ENCODE data around the gene SCAMP2. TPM values are rescaled to one million over a fixed set of nuclear protein-coding genes. Genes with fewer than 3 reads are reported as not detected.

Gene SCAMP2
- polyA plus RNA-seq, 1 donor from 2014 or later = 157 TPM

- no peaks in the 10 kb centered on the region for H3K27me3 Mint-ChIP-seq
- H3K9me3 Mint-ChIP-seq = peaks cover 0 to 2% (median 0%) of the 10 kb centered on the region in 3 donors
- peaks cover 29 to 53% (median 50%) of the 10 kb centered on the region in 3 donors for H3K4me1 Mint-ChIP-seq
- peaks cover 6% of the 10 kb centered on the region for H3K36me3 Mint-ChIP-seq
- peak overlapping the region in 2 of 3 donors; percentile 16 to 50 for H3K27ac Mint-ChIP-seq
- no peak overlapping the region for H3K4me3 Mint-ChIP-seq
Observed at GRCh38 chr15:74863239-74864056, 9.7 kb downstream of the SCAMP2 start.

DNA sequence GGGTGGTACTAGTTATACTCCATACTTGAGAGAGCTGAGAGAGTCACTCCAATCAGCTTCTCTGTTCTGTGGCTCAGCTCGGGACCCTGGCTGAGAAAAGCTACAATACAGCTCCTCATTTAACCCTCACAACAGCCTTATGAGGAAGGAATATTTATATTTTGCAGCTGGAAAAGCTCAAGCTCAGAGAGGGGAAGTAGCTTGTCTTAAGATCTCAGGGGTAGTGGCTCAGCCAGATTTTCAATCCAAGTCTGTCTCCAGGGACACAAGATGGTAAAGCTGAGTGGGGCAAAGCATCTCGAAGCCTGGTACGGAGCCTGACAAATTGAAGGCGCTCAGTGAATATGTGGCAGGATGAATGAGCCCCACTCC is 14.8 kb downstream of the SCAMP2 start:
- H3K36me3 Mint-ChIP-seq = peaks cover 2% of the 10 kb centered on the region
- H3K4me3 Mint-ChIP-seq = peak overlapping the region; percentile 44 to 90 (median 66)
- no peaks in the 10 kb centered on the region for H3K27me3 Mint-ChIP-seq
- no peaks in the 10 kb centered on the region for H3K9me3 Mint-ChIP-seq
- H3K27ac Mint-ChIP-seq = peak overlapping the region; percentile 33 to 95 (median 84)
- peaks cover 30 to 41% (median 37%) of the 10 kb centered on the region in 3 donors for H3K4me1 Mint-ChIP-seq

GRCh38 chr15:74857671-74858368 is 15.3 kb downstream of the SCAMP2 start:
- H3K4me3 Mint-ChIP-seq = peak overlapping the region; percentile 13 to 90 (median 66)
- peaks cover 30 to 41% (median 37%) of the 10 kb centered on the region in 3 donors for H3K4me1 Mint-ChIP-seq
- H3K36me3 Mint-ChIP-seq = peaks cover 2% of the 10 kb centered on the region
- no peaks in the 10 kb centered on the region for H3K9me3 Mint-ChIP-seq
- no peaks in the 10 kb centered on the region for H3K27me3 Mint-ChIP-seq
- peak overlapping the region; percentile 33 to 95 (median 84) for H3K27ac Mint-ChIP-seq

- Mint-ChIP-seq H3K4me3 (peak overlapping the region in 3 of 4 donors; percentile 7 to 90 (median 81)), H3K4me1 (peaks cover 30 to 41% (median 37%) of the 10 kb centered on the region in 3 donors)
Observed at GRCh38 chr15:74857082-74857655, 16.0 kb downstream of the SCAMP2 start.

DNA sequence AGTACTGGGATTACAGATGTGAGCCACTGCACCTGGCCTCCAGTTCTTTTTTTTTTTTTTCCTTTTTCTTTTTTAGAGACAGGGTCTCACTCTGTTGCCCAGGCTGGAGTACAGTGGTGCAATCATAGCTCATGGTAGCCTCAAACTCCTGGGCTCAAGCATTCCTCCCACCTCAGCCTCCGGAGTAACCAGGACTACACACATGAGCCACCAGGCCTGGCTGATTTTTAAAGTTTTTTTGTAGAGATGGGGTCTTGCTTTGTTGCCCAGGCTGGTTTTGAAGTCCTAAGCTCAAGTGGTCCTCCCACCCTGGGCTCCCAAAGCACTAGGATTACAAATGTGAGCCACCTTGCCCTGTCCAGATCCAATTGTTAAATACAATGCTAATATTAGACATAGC is 16.6 kb downstream of the SCAMP2 start:
- H3K4me1 Mint-ChIP-seq = peaks cover 30 to 41% (median 37%) of the 10 kb centered on the region in 3 donors
- H3K36me3 Mint-ChIP-seq = peaks cover 2% of the 10 kb centered on the region
- H3K27ac Mint-ChIP-seq = peak overlapping the region; percentile 33 to 95 (median 82)
- H3K4me3 Mint-ChIP-seq = peak overlapping the region in 1 of 4 donors; percentile 7
- H3K27me3 Mint-ChIP-seq = no peaks in the 10 kb centered on the region
- no peaks in the 10 kb centered on the region for H3K9me3 Mint-ChIP-seq

More at GRCh38 chr15:74857082-74857655, 16.0 kb downstream of the SCAMP2 start:
- Mint-ChIP-seq H3K9me3 (no peaks in the 10 kb centered on the region), H3K27me3 (no peaks in the 10 kb centered on the region), H3K36me3 (peaks cover 2% of the 10 kb centered on the region), H3K27ac (peak overlapping the region; percentile 33 to 95 (median 82))

DNA sequence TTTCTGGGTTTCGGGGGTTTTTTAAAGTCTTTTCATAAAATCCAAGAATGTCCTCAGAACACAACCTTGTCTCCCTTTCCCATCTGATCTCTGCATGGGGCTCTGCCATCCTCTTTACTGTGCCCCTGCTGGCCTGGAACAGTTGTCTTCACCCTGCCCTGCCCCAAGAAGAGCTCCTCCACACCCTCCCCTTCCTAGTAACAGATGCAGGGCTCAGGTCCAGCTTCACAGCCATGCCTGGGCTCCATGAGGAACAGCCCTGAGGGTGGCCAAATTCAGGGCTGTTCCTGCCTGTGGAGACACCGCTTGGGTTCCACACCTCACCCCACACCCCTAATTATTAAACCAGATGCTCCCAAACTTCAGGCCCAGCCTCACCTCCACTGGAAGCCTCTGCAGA is 17.3 kb downstream of the SCAMP2 start:
- Mint-ChIP-seq H3K27ac (peak overlapping the region in 2 of 3 donors; percentile 42 to 59), H3K27me3 (no peaks in the 10 kb centered on the region), H3K4me3 (peak overlapping the region in 1 of 4 donors; percentile 28), H3K36me3 (peaks cover 2% of the 10 kb centered on the region), H3K4me1 (peaks cover 30 to 39% (median 35%) of the 10 kb centered on the region in 3 donors), H3K9me3 (no peaks in the 10 kb centered on the region)

- no peaks in the 10 kb centered on the region for H3K27me3 Mint-ChIP-seq
- peak overlapping the region in 1 of 3 donors; percentile 67 for H3K27ac Mint-ChIP-seq
Observed at GRCh38 chr15:74854453-74855022, 18.6 kb downstream of the SCAMP2 start.

DNA sequence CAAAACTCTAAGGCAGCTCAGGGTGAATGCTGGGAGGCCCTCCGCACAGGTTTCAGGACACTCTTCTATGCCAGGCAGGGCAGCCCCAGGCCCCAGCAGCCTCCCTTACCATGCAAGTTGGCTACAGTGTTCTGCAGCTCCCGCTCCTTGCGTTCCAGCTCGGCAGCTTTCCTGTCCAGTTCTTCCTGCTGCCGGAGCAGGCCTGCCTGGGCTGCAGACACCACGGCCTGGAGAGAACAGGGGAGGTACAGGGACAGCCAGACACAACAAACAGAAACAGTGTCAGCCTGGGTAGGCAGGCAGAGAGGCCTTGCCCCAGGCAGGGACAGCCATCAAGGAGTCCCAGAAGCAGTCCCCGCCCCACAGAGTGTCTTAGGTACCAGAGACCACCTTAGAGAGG is 21.2 kb downstream of the SCAMP2 start:
- H3K4me3 Mint-ChIP-seq = no peak overlapping the region
- peak overlapping the region in 1 of 3 donors; percentile 77 for H3K27ac Mint-ChIP-seq
- H3K27me3 Mint-ChIP-seq = no peaks in the 10 kb centered on the region
- no peaks in the 10 kb centered on the region for H3K9me3 Mint-ChIP-seq
- peaks cover 8 to 11% (median 10%) of the 10 kb centered on the region in 3 donors for H3K4me1 Mint-ChIP-seq
- H3K36me3 Mint-ChIP-seq = no peaks in the 10 kb centered on the region

More at GRCh38 chr15:74854453-74855022, 18.6 kb downstream of the SCAMP2 start:
- Mint-ChIP-seq H3K4me3 (peak overlapping the region in 1 of 4 donors; percentile 68), H3K9me3 (no peaks in the 10 kb centered on the region), H3K36me3 (peaks cover 2% of the 10 kb centered on the region), H3K4me1 (peaks cover 30 to 35% (median 31%) of the 10 kb centered on the region in 3 donors)

GRCh38 chr15:74850393-74850792 is 22.8 kb downstream of the SCAMP2 start:
- no peaks in the 10 kb centered on the region for H3K27me3 Mint-ChIP-seq
- no peak overlapping the region for H3K4me3 Mint-ChIP-seq
- H3K4me1 Mint-ChIP-seq = peaks cover 3 to 7% (median 6%) of the 10 kb centered on the region in 3 donors
- H3K9me3 Mint-ChIP-seq = no peaks in the 10 kb centered on the region
- no peak overlapping the region for H3K27ac Mint-ChIP-seq
- no peaks in the 10 kb centered on the region for H3K36me3 Mint-ChIP-seq

DNA sequence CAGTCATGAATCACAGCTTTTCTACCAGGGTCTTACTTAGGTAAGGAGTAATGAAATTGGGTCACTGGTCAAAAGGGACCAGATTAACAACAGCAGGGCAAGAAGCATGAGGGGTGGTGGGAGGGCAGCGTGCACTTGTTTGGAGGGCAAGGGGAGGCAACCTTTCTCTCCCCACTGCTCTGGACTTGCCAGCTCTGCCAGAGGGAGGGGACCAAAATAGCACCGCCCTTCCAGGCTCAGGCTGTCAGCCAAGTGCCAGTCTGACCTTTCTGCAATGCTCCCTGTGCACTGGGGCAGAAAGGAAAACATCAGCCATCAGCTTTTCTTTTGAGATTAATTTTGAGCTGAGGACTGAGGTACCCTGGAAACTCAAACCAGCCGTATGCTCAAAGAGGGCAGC is 25.7 kb downstream of the SCAMP2 start:
- Mint-ChIP-seq H3K4me3 (peak overlapping the region in 1 of 4 donors; percentile 32), H3K27ac (no peak overlapping the region), H3K36me3 (no peaks in the 10 kb centered on the region), H3K27me3 (no peaks in the 10 kb centered on the region), H3K9me3 (no peaks in the 10 kb centered on the region), H3K4me1 (peaks cover 21 to 23% (median 21%) of the 10 kb centered on the region in 3 donors)

GRCh38 chr15:74845581-74845980 is 27.6 kb downstream of the SCAMP2 start:
- peak overlapping the region; percentile 37 to 63 (median 50) for H3K4me3 Mint-ChIP-seq
- H3K9me3 Mint-ChIP-seq = no peaks in the 10 kb centered on the region
- no peaks in the 10 kb centered on the region for H3K27me3 Mint-ChIP-seq
- H3K27ac Mint-ChIP-seq = peak overlapping the region; percentile 78 to 97 (median 95)
- peaks cover 1% of the 10 kb centered on the region for H3K36me3 Mint-ChIP-seq
- H3K4me1 Mint-ChIP-seq = peaks cover 21 to 31% (median 28%) of the 10 kb centered on the region in 3 donors

GRCh38 chr15:74845208-74845568 is 28.0 kb downstream of the SCAMP2 start:
- peaks cover 2% of the 10 kb centered on the region for H3K36me3 Mint-ChIP-seq
- peak overlapping the region; percentile 49 to 82 (median 56) for H3K4me3 Mint-ChIP-seq
- H3K27me3 Mint-ChIP-seq = no peaks in the 10 kb centered on the region
- no peaks in the 10 kb centered on the region for H3K9me3 Mint-ChIP-seq
- H3K4me1 Mint-ChIP-seq = peaks cover 21 to 31% (median 28%) of the 10 kb centered on the region in 3 donors
- H3K27ac Mint-ChIP-seq = peak overlapping the region; percentile 78 to 97 (median 95)

DNA sequence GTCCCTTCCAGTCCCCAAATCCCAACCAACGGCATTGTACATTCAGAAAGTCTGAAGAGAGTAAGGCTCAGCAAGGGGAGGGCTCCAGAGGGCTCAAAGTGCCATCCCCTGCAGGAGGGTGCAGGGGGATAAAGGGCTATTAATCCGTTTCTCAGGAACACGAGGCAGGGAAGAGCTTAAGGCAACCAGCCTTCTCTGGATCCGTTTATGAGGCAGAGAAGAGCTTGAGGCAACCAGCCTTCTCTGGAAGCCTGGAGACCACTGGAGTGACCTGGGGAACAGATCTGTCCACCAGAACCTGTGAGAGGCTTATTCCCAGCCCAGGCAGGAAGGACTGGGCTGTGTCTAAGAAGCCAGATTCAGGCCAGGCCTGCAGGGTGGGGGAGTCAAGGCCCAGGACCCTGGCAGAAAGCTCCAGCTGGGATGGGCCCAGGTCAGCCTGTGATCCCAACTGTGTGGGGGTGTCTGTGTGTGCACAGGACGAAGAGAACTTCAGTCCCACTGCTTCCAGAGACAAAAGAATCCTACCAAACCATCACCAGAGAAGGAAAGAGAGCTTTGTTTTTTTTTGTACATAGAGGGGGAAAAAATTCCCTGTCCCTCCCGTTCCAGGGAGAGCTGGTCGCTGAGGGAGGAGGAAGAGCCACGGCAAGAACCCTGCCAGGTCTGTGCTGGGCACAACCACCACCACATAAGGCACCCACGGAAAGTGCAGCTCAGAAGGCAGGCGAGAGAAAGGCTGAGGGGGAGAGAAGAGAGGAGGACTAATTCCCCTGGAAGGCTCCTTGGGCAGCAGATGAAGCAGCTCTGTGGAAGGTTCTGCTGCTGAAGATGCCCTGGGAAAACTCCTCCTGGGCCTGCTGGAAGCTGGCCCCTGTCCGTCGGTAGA is 28.6 kb downstream of the SCAMP2 start:
- Mint-ChIP-seq H3K27ac (peak overlapping the region; percentile 78 to 97 (median 95)), H3K27me3 (no peaks in the 10 kb centered on the region), H3K36me3 (peaks cover 4% of the 10 kb centered on the region), H3K4me1 (peaks cover 21 to 32% (median 28%) of the 10 kb centered on the region in 3 donors), H3K4me3 (peak overlapping the region in 3 of 4 donors; percentile 50 to 82 (median 63)), H3K9me3 (no peaks in the 10 kb centered on the region)

DNA sequence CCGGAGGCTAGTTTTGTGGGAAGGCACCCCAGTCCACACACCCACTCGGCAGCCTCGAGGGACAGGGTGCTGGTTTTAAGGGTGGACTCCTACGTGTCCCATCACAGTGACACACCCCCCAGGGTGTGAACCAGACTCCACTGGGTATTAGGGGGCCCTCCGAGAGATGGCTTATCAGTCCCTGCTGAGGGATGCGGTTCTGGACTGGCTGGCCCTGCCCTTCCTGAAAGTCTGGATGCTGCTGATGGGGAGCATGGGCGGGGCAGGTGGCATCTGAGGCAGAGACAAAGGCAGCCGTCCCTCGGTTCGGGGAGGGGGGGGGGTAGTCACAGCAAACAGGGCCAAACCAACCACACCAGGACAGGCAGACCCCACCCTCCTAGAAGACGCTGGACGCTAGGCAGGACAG is 29.3 kb downstream of the SCAMP2 start:
- H3K4me1 Mint-ChIP-seq = peaks cover 21 to 32% (median 28%) of the 10 kb centered on the region in 3 donors
- H3K36me3 Mint-ChIP-seq = peaks cover 4% of the 10 kb centered on the region
- no peaks in the 10 kb centered on the region for H3K9me3 Mint-ChIP-seq
- peak overlapping the region; percentile 92 to 97 (median 95) for H3K27ac Mint-ChIP-seq
- peak overlapping the region; percentile 73 to 94 (median 85) for H3K4me3 Mint-ChIP-seq
- no peaks in the 10 kb centered on the region for H3K27me3 Mint-ChIP-seq

All from IgD-negative memory B cell (primary cell).